ENCODE measurements around the gene SNTN. TPM values are rescaled to one million over a fixed set of nuclear protein-coding genes. Genes with fewer than 3 reads are reported as not detected.
"Not testable (repeated sequence)": the region's sequence is repeated elsewhere in the genome, so short reads cannot be mapped to it uniquely, and the experiment has no call there.

Gene SNTN
- not detected in 2 replicates for total RNA-seq (2014; rRNA removed; shearing (Covaris generic))

DNA sequence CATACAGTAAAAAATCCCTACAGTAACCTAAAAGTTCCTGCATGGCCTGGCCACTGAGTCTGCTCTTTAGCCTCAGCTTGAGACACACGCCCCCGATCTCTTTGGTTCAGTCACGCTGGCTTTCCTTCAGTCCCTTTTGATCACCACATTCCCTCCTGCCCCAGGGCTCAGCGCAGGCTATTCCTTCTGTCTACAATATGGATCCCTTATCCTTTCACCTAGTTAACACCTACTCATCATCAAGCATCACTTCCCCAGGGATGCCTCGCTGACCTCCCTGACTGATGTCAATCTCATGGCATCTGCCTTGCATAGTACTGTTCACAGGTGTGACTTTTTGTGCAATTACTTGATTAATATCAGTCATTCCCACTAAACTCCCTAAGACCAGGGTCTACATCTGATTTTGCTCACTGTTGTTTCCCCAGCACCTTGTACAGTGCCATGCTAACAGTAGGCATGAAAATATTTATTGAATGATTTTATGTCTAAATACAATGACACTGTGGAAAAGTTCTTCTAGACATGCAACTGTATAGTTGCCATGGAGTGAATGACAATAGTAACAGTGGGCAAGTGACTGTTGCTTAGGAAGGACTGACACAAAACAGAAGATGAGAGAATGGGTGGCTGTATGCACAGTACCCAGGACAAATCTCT, at the start of gene SNTN:
SNTN (plus strand) TSS at position 610 of the 660 bp plus-strand sequence; CDS start at position 623, 13 bp downstream.
- H3K27ac ChIP-seq = no peak within 1 kb of the TSS
- no peaks in the 10 kb centered on the region for H3K4me1 ChIP-seq
- no peaks in the 10 kb centered on the region for H3K27me3 ChIP-seq
- no peak for DNase-seq
- H3K9me3 ChIP-seq (replicated peaks) = no peaks in the 10 kb centered on the region
- no peak within 1 kb of the TSS for H3K4me3 ChIP-seq
- H3K36me3 ChIP-seq = no peaks in the 10 kb centered on the region

DNA sequence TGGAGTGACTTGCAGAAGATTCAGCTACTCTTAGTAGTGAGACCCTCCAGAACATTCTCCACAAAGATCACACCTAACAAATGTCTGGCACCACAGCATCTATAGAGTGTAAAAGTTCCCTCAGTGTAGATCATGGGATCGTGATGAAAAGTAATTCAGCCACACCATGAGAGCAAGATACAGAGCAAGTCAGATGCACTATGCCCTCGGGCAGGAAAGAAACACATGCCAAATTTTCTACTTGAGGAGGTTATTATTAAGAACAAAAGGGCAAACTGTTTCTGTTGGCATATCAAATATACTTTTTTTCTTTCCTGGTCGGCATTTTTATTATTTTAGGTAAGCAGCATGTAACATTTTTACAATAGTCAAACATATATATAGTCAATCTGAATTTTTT, 44.8 kb upstream of the SNTN start:
- DNase-seq = no peak
- Histone ChIP-seq H3K27ac (no peak overlapping the region), H3K36me3 (no peaks in the 10 kb centered on the region), H3K27me3 (no peaks in the 10 kb centered on the region), H3K4me1 (no peaks in the 10 kb centered on the region), H3K9me3 (replicated peaks) (no peaks in the 10 kb centered on the region), H3K4me3 (no peak overlapping the region)

DNA sequence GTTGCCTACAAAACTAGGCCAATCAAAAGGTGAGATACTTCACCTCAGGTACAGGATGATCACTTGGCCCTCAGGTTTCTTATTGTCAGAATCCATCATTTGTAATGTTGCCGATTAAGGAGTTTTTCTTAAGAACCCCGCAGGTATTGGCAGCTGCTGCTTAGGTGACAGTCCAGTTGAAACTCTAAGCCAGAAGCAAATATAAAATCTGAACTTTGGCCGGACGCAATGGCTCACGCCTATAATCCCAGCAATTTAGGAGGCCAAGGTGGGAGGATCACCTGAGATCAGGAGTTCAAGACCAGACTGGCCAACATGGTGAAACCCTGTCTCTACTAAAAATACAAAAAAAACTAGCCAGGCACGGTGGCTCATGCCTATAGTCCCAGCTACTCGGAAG, 43.1 kb upstream of the SNTN start:
- no peaks in the 10 kb centered on the region for H3K27me3 ChIP-seq
- H3K27ac ChIP-seq = no peak overlapping the region
- H3K4me3 ChIP-seq = no peak overlapping the region
- no peaks in the 10 kb centered on the region for H3K36me3 ChIP-seq
- no peaks in the 10 kb centered on the region for H3K9me3 ChIP-seq (replicated peaks)
- H3K4me1 ChIP-seq = no peaks in the 10 kb centered on the region
- no peak for DNase-seq

DNA sequence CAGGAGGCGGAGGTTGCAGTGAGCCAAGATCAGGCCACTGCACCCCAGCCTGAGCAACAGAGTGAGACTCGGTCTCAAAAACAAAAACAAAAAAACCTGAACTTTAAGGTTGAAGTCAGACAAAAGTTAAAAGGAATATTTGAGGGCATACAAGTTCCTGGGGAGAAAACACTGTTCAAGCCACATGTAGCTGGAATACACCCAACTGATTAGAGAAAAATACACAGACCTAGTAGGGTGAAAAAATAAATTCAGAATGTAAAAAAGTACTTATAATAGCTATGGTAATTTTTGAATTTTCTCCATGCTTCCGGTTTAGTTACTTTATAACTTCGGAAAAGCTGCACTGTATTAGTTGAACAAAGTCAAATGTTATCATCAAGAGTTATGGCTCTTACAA, 42.6 kb upstream of the SNTN start:
- H3K4me3 ChIP-seq = no peak overlapping the region
- no peaks in the 10 kb centered on the region for H3K4me1 ChIP-seq
- H3K9me3 ChIP-seq (replicated peaks) = no peaks in the 10 kb centered on the region
- no peaks in the 10 kb centered on the region for H3K36me3 ChIP-seq
- DNase-seq = no peak
- no peak overlapping the region for H3K27ac ChIP-seq
- no peaks in the 10 kb centered on the region for H3K27me3 ChIP-seq

DNA sequence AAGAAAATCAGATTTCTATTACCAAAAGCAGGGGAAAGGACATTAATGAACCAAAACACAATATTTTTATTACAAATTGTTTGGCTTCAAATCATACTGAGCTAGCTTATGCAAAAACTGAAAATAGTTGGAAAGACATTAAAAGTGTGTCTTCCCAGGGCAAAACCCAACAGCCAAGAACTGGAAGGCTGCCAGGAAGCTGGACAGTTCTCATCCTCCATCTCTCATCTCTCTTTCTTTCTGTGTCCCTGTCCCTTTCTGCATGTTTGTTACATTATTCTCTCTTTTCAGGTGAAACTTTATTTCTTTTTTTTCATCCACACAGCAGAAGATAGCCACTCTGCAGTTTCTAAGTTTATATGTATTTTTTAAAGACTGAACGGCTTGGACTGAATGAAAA, 41.1 kb upstream of the SNTN start:
- no peaks in the 10 kb centered on the region for H3K4me1 ChIP-seq
- no peak for DNase-seq

DNA sequence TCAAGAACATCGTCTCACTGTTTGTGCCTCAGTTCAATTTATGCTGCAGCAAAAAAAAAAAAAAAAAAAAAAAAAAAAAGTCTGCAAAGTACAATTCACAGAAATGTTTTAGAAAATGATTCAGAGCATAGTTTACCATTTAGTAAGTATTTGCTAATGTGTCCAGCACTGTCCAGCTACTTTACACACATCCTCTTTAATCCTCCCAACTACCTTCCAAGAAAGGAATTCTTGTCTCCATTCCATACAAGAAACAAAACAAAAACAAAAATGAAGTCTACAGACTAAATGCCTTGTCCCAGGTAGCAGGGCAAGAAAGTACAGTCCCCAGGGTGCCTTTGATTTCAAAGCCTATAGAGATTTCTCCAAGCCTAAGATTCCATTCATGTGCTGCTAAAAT, 38.9 kb upstream of the SNTN start:
- Histone ChIP-seq H3K9me3 (replicated peaks) (no peaks in the 10 kb centered on the region), H3K27ac (no peak overlapping the region), H3K27me3 (no peaks in the 10 kb centered on the region), H3K4me3 (no peak overlapping the region), H3K4me1 (no peaks in the 10 kb centered on the region), H3K36me3 (no peaks in the 10 kb centered on the region)
- DNase-seq = no peak

More for the DNA sequence above, 41.1 kb upstream of the SNTN start:
- no peak overlapping the region for H3K27ac ChIP-seq
- no peaks in the 10 kb centered on the region for H3K36me3 ChIP-seq
- H3K9me3 ChIP-seq (replicated peaks) = no peaks in the 10 kb centered on the region
- H3K27me3 ChIP-seq = no peaks in the 10 kb centered on the region
- H3K4me3 ChIP-seq = no peak overlapping the region

DNA sequence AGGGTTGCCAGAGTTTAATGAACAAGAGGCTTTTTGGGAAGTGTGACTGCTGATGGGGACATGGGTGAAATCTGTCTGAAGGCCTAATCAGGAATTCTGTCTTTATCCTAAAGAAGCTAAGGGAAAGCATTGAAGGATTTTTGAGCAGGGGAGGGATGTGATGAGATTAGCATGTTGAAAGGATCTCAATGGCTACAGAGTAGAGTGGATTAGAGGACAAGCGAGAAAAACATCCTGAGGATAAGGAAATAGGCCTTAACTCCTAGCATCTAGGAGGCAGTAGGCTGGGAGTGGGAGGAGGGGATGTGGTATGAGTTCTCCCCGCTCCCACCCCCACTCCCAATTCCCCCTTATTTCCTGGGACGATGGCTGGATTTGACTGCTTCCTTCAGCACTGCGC, 35.1 kb upstream of the SNTN start:
- Histone ChIP-seq H3K27ac (no peak overlapping the region), H3K27me3 (no peaks in the 10 kb centered on the region), H3K9me3 (replicated peaks) (no peaks in the 10 kb centered on the region), H3K4me3 (no peak overlapping the region), H3K36me3 (no peaks in the 10 kb centered on the region), H3K4me1 (no peaks in the 10 kb centered on the region)
- no peak for DNase-seq

DNA sequence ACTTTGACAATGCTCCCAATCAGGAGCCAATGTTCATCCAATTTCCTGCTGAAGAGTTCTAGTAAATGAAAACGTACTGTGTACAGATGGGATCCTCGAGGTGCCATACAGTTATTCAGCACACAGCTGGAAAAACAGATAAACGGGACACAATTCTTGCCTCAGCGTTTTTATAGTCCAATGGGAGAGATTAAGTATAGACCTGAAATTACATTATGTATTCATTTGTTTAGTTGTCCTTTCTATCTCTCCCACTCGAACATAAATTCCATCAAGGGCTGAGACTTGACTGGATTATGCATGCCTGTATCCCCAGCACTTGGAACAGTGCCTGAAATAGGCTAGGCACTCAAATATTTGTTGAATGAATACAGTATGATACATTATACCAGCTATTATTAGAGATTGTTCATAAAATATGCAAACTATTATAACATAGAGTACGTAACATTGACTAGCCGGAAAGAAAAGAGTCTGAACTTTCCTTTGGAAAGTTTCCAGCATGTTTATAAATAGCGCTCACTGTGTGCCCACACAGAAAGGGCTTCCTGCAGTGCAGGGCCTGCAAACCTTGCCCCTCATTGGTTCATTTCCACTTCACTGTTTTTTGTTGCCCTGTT, 27.4 kb upstream of the SNTN start:
- no peaks in the 10 kb centered on the region for H3K4me1 ChIP-seq
- no peak overlapping the region for H3K4me3 ChIP-seq
- no peaks in the 10 kb centered on the region for H3K36me3 ChIP-seq
- no peak for DNase-seq
- H3K9me3 ChIP-seq (replicated peaks) = no peaks in the 10 kb centered on the region
- H3K27ac ChIP-seq = no peak overlapping the region
- no peaks in the 10 kb centered on the region for H3K27me3 ChIP-seq

DNA sequence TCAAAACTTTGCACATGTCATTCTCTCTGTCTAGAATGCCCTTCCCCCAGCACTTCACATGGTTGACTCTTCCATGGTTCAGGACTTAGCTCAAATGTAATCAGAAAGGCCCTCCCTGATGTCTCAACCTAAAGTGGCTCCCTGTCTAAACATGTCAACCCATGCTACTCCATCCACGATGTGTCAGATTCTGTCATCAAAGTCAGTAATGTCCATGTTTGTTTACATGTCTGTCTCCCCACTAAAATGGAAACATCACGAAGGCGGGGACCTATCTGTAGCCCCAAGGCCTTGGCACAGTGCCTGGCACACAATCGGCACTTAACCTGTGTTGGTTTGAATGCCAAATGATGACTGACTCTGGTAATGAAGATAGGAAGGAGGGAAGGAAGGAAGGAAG, 20.8 kb upstream of the SNTN start:
- DNase-seq = no peak
- Histone ChIP-seq H3K4me3 (no peak overlapping the region), H3K9me3 (replicated peaks) (no peaks in the 10 kb centered on the region), H3K4me1 (no peaks in the 10 kb centered on the region), H3K36me3 (no peaks in the 10 kb centered on the region), H3K27ac (no peak overlapping the region), H3K27me3 (no peaks in the 10 kb centered on the region)

DNA sequence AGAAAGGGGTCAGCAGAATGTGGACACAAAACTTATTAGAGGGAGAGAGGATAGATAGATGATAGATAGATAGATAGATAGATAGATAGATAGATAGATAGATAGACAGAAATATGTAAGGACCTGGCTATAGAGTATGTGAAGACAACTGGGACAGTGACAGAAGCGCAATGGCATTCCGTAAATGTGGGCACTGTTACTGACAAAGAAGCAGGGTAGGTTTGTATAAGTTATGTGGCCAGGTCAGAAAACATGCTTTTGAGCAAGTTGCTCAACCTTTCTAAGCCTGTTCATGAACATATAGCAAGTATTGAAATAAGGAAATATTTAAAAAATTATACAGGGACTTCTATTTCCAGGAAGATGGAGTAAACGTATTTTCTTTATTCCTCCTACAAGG, 17.3 kb upstream of the SNTN start:
- H3K9me3 ChIP-seq (replicated peaks) = no peaks in the 10 kb centered on the region
- no peak overlapping the region for H3K27ac ChIP-seq
- no peak overlapping the region for H3K4me3 ChIP-seq
- H3K27me3 ChIP-seq = no peaks in the 10 kb centered on the region
- H3K36me3 ChIP-seq = no peaks in the 10 kb centered on the region
- DNase-seq = no peak
- H3K4me1 ChIP-seq = no peaks in the 10 kb centered on the region

DNA sequence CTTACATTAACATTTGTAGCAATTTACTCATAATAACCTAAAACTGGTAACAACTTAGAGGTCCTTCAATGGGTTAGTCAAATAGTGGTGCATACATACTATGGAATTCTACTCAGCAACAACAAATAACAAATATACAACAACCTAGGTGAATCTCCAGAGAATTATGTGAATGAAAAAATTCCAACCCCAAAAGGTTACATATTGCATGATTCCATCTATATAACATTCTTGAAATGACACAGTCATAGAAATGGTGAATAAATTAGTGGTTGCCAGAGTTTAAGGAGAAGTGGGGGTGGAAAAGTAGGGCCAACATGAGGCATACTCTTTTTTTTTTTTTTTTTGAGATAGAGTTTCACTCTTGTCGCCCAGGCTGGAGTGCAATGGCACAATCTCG, 12.7 kb upstream of the SNTN start:
- no peak overlapping the region for H3K27ac ChIP-seq
- no peaks in the 10 kb centered on the region for H3K9me3 ChIP-seq (replicated peaks)
- H3K36me3 ChIP-seq = no peaks in the 10 kb centered on the region
- no peak overlapping the region for H3K4me3 ChIP-seq
- H3K4me1 ChIP-seq = no peaks in the 10 kb centered on the region
- no peaks in the 10 kb centered on the region for H3K27me3 ChIP-seq
- DNase-seq = no peak

DNA sequence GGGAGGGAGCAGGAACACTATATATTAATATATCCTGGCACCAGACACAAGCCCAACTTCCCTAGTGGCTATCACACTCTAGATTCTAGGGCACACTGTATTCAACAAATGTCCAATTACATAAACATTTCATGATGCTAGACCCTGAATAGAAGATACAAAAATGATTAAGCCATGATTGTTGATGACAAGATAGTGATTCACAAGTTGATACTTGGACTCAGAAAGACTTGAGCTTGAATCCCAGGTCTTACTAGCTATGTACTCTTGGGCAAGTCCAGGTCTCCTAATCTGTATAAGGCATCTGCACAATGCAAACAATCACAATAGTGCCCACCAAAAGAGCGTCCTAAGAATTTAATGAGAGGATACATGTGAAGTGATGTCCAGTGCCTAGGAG, 10.0 kb upstream of the SNTN start:
- no peaks in the 10 kb centered on the region for H3K36me3 ChIP-seq
- H3K27me3 ChIP-seq = no peaks in the 10 kb centered on the region
- DNase-seq = no peak
- no peaks in the 10 kb centered on the region for H3K4me1 ChIP-seq
- no peaks in the 10 kb centered on the region for H3K9me3 ChIP-seq (replicated peaks)
- H3K4me3 ChIP-seq = no peak overlapping the region
- no peak overlapping the region for H3K27ac ChIP-seq

DNA sequence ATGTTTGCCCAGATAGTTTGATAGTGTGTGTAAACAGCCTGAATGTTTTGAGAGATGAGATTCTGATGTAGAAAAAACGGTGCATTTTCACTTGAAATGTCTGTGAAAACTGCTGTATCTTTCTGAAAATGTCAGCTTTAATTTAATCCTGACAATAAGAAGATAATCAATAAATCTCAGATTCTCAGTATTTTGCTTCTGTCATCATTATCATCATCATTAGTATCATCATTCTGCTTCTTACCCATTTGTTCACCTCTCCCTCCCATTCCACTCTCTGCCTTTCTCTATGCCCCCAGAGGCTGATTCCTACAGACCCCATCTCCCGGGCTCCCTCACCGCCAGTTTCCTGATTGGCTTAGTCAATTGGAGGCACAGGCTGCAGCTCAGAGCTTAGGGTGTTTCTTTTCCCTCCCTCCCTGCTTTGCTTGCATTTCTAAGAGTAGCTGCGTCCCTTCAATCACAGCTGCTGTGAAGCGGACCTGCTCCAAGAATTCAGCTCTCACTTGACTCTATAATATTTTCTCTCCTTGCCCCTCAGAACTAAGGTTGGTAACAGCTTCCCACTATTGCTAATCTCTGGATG, 8.2 kb upstream of the SNTN start:
- Histone ChIP-seq H3K4me1 (no peaks in the 10 kb centered on the region), H3K27me3 (no peaks in the 10 kb centered on the region)
- no peak for DNase-seq

DNA sequence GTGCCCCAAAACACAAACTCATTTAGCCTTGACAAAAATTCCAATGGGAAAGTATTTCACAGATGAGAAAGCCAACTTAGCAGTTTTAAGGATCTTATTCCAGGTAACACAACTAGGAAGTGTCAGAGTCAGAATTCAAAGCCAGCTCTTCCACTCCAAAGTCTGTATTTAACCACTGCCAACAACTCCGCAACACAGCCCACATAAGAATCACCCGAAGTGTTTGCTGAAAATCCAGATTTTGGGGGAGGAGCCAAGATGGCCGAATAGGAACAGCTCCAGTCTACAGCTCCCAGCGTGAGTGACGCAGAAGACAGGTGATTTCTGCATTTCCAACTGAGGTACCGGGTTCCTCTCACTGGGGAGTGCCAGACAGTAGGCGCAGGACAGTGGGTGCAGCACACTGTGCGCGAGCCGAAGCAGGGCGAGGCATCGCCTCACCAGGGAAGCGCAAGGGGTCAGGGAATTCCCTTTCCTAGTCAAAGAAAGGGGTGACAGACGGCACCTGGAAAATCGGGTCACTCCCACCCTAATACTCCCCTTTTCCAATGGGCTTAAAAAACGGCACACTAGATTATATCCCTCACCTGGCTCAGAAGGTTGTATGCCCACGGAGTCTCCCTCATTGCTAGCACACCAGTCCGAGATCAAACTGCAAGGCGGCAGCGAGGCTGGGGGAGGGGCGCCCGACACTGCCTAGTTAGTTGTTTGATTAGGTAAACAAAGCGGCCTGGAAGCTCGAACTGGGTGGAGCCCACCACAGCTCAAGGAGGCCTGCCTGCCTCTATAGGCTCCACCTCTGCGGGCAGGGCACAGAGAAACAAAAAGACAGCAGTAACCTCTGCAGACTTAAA, 7.3 kb upstream of the SNTN start:
- not testable (repeated sequence) for H3K4me1 ChIP-seq; H3K9me3 ChIP-seq (replicated peaks); DNase-seq; H3K36me3 ChIP-seq; H3K27ac ChIP-seq; H3K4me3 ChIP-seq; H3K27me3 ChIP-seq

More for the DNA sequence above, 8.2 kb upstream of the SNTN start:
- no peaks in the 10 kb centered on the region for H3K36me3 ChIP-seq
- no peak overlapping the region for H3K27ac ChIP-seq
- no peak overlapping the region for H3K4me3 ChIP-seq
- H3K9me3 ChIP-seq (replicated peaks) = no peaks in the 10 kb centered on the region

DNA sequence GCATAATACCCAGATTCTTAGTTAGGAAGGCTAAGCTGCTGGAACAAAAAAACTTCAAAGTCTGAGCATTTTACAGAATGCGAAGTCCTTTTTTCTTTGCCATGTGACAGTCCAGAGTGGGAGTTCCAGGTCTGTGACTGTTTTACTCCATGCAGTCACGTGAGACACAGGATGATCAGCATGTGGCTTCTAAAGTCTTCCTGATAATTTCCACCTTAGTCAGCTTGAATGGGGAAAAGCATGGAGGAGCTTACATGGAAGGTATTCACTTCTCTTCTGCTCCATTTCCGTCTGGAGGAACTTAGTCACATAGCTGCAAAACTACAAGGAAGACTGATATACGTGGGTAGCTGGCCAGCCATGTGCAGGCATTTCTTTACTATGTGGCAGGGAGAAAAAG, 1.7 kb downstream of the SNTN start:
- Histone ChIP-seq H3K36me3 (no peaks in the 10 kb centered on the region), H3K27me3 (no peaks in the 10 kb centered on the region), H3K4me3 (no peak overlapping the region), H3K9me3 (replicated peaks) (no peaks in the 10 kb centered on the region), H3K27ac (no peak overlapping the region), H3K4me1 (no peaks in the 10 kb centered on the region)
- DNase-seq = no peak

Data from SJCRH30 (cell line).